ENCODE results near the gene NUP35. TPM values are rescaled to one million over a fixed set of nuclear protein-coding genes. Genes with fewer than 3 reads are reported as not detected.

The NUP35 gene
- total RNA-seq, 1 experiment from 2014 or later, result 28.9 TPM

GRCh38 chr2:183209395-183210028, 85.3 kb downstream of the NUP35 start:
- BruUV-seq (replicated peaks), result no TSS peak
- Histone ChIP-seq H3K36me3 (ENCODE audit: control insufficient read depth, insufficient read depth, low read length) (no peaks in the 10 kb centered on the region), H3K4me3 (ENCODE audit: low read depth in 2 of 2, low read length in 2 of 2) (no peak overlapping the region), H3K9me3 (ENCODE audit: control insufficient read depth, insufficient read depth, low read depth, low read length) (no peaks in the 10 kb centered on the region), H3K27me3 (ENCODE audit: control insufficient read depth, insufficient read depth, low read length) (no peaks in the 10 kb centered on the region), H3K27ac (ENCODE audit: low read length) (no peak overlapping the region), H3K4me1 (ENCODE audit: control insufficient read depth, insufficient read depth, low read length) (no peaks in the 10 kb centered on the region)
- ChIA-PET POLR2A (no interaction called here), CTCF (no interaction called here)
- DNase-seq (ENCODE audit: low read depth, low spot score) (no peak), ATAC-seq (no peak)
- intact Hi-C loops (cut with micrococcal nuclease; ENCODE audit: unreplicated experiment) (no loop called here), in situ Hi-C loops (cut with HindIII; ENCODE audit: low pct_unique_long_range_greater_than_20kb, low sequenced_read_pairs) (no loop called here)
- TF ChIP-seq TCF7L2 (IDR thresholded peaks at IDR 0.05; ENCODE audit: low read depth, low read length) (no peak), SIN3A (IDR thresholded peaks at IDR 0.05; ENCODE audit: borderline replicate concordance, insufficient read depth, low read depth, low read length) (no peak), POLR2AphosphoS5 (IDR thresholded peaks at IDR 0.05; ENCODE audit: low read depth, low read length) (no peak), REST (IDR thresholded peaks at IDR 0.05; ENCODE audit: insufficient read depth in 1 of 2, low read depth in 2 of 2, low read length in 1 of 2) (no peak)
- TF ChIP-seq, protein P1, sequence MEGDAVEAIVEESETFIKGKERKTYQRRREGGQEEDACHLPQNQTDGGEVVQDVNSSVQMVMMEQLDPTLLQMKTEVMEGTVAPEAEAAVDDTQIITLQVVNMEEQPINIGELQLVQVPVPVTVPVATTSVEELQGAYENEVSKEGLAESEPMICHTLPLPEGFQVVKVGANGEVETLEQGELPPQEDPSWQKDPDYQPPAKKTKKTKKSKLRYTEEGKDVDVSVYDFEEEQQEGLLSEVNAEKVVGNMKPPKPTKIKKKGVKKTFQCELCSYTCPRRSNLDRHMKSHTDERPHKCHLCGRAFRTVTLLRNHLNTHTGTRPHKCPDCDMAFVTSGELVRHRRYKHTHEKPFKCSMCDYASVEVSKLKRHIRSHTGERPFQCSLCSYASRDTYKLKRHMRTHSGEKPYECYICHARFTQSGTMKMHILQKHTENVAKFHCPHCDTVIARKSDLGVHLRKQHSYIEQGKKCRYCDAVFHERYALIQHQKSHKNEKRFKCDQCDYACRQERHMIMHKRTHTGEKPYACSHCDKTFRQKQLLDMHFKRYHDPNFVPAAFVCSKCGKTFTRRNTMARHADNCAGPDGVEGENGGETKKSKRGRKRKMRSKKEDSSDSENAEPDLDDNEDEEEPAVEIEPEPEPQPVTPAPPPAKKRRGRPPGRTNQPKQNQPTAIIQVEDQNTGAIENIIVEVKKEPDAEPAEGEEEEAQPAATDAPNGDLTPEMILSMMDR (IDR thresholded peaks at IDR 0.05), result no peak

Other genes starting within 250 kb of the NUP35 start
- 174 TPM for gene NCKAP1, start 86.0 kb upstream of the NUP35 start, total RNA-seq (2021; ENCODE audit: unreplicated experiment)
- 1.3 TPM for gene DUSP19, start 45.7 kb upstream of the NUP35 start, total RNA-seq (2021; ENCODE audit: unreplicated experiment)

All from Panc1 (cell line).